DMS153 treated with DMSO at 0.1 percent for 48 hours (cell line): Measurements from ENCODE around the gene ZBTB21.
A peak's percentile ranks its signal among the peaks of the same experiment; 100 is the strongest.

Experiments
- DNase-seq: peaks from one replicate; lab custom pipeline; 2025; ENCODE audit not compliant: unreplicated experiment; lab: John Stamatoyannopoulos, UW

ZBTB21 gene

DNA sequence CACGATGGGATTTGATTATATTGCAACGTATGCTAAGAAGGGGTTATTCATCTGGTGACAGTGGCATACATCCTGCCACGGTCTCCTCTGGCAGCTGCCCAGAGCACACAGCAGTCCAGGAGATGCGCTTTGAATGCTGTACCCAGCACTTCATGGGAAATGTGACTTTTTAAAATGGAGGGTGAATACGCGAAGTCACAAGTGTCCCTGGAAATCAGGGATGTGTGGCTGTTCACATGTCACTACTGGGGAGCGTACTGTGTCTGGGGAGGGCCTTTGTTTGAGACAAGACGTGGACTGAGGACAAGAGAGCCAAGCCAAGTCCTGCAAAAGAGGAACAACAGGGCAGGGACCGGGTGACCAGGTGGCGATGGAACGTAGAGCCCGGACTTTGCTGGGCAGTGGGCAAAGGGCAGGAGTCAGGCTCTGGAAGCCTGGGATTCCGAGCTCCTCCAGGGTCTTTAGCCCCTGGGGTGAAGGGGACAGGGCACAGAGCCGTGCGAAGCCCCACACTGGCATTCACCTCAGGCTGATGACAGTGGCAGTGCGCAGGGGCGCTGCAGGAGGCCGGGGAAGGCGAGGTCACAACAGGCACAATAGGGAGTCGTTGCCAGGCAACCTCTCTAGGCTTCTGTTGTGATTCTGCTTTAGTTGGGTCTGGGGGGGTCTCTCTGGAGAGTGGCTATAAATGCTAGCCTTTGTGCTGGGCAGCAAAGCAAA lies 11.4 kb upstream of the ZBTB21 start:
- DNase-seq, result peak; percentile 52

DNA sequence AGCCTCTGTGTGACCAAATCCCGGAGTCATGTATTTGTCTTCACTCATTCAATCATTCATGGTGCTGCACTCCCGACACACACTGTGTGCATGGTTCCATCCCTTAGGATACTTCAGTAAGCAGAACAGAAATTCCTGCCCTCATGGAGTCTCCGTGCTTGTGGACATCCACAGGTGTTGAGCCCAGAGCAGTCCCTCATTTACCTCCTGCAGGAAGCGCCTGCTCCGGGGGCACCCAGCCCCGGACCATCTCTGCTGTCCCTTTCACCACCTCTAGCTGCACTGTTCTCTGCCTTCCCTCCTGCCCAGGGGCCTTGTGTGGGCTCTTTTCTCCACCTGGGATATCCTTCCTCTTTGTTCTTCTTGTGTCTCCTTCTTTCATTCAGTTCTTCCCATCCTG lies 9.5 kb upstream of the ZBTB21 start:
- DNase-seq, result no peak

DNA sequence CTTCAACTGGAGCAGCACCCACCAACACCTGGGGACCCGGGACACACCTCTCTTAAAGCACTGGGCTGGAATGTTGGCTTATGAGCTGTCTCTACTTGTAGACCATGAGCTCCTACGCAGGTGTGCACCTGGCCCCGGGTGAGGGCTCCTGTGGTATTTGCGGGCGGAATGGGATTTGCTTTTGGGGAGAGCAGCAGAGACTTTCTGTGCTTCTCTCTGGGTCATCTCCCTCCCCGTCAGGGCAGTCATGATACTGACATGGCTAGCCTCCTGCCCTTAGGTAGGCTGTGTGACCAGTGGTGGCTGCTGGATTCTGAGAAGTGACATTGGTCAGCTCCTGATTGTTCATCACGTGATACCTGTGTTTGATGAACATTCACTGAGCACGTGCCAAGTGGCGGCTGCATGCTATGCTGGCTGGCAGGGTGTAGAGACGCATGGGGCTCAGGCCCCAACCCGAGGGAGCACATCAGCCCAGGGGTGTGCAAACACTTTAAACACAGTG lies 9.0 kb upstream of the ZBTB21 start:
- no peak for DNase-seq

DNA sequence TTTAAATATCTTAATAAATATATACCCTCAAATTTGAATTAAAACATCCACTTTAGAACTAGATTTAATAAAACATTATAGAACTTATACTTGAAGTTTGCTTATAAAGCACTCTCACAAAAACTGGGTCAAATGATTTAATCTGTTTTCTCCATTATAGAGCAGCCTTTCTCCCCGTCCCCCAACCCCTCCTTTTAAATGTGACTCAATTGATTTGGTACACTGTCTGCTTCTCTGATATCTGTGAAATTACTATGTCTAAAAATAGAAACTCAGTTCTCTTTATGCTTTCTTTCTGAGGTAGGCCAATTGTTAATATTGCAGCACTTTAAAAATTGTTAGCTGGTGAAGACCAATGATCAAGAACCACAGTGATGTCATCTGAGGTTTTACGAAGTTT lies 6.9 kb upstream of the ZBTB21 start:
- no peak for DNase-seq

DNA sequence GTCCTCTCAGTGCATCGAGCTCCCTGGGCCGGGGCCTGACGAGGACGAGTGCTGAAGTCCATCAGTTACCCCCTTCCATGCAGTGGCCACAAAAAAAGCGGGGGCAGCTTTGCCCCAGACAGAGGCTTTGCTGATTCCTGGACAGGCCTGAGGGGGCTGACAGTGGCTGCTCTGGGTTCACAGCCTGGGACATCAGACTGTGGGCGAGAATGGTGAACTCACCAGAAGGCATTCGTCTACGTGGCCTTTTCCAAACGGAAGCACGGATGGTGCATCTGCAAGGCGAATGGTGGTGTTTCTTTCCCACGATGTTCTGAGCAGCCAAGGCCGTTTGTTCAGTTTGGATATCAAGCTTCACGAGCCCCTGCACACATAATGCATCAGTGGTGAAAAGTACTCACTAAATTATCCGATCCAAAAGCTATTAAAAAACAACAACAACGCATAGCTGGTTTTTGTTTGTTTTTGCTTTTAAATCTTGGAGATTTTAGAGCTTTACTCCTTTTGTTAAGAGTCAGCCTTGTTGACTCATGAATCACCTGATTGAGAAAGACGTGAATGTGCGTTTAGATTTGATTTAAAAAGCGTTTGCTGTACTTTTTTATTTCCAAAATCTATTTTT lies 6.3 kb upstream of the ZBTB21 start:
- no peak for DNase-seq

DNA sequence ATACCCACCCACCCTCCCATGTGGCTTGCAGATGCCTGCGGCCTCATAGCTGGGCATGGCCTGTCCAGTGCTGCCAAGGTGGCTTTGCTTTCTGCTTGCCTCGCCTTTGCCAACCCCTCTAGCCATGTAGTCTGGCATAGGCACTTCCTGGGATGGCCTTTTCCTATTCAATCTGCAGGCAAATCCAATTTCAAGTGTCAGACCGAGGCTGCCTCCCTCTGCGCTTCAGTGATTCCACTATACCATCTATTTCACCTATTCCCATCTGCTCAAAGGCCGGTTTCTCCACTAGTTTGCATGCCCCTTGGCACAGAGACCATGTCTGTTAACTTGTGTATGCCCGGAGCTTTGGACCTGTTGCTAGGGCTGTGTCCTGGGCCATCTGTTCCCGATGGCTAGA lies 3.8 kb upstream of the ZBTB21 start:
- DNase-seq, result no peak

DNA sequence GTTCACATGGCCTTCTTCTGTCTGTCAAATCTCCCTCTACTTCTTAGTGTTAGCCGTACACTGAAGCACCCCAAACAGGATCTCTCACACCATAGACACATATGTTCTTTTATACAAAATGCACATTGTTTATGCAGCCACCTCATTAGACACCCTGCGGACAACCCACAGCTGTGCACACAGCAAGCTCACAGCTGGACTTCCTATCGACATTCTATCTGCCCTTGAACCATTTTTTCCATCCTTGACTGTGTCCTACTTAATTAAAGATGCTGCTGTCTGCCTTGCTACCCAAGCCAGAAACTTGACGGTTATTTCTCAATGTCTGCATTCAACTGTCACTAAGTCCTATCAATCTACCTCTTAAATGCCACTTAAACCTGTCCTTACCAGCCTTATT lies 3.2 kb upstream of the ZBTB21 start:
- DNase-seq, result no peak

DNA sequence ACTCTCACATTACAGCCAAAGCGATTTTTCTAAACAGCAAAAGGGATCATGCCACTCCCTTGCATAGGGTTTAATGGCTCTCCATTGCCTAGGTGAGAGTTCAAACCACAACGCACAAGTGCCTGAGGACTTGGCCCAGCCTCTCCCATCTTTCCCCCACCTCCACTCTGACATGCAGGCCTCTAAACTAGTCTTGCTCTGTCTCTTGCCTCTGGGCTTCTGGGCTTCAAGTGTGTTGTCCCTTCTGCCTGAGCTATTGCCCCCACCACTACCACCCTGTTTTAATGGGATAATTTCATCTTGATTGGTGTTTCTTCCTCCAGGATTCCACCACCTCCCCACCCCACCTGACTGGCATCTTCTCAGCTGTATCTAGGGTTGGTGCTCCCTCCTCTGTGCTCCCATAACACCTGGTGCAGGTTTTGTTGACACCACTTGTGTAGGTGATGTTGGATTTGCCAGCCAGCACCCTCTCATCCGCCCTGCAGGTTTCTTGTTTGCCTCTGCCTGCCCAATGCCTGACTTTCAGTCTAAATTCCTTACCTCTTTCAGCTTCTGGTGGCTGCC lies 2.7 kb upstream of the ZBTB21 start:
- DNase-seq, result no peak

DNA sequence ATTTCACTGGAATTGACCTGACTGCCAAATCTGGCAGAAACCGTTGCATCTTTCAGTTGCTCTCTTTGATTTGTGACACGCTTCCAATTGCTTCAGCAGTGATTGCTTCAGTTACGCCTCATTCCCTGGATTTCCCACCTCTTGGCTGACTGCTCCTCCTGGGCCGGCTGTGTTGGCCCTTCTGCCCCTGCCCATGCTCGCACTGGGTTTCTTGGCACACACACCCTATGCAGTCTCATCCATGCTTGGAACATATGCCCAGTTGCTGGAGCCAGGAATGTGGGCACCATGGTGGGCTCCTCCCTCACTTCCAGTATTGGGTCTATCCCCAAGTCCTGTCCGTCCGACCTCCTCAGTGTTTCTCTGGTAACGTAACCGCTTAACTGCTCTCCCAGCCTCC lies 2.2 kb upstream of the ZBTB21 start:
- DNase-seq, result no peak

DNA sequence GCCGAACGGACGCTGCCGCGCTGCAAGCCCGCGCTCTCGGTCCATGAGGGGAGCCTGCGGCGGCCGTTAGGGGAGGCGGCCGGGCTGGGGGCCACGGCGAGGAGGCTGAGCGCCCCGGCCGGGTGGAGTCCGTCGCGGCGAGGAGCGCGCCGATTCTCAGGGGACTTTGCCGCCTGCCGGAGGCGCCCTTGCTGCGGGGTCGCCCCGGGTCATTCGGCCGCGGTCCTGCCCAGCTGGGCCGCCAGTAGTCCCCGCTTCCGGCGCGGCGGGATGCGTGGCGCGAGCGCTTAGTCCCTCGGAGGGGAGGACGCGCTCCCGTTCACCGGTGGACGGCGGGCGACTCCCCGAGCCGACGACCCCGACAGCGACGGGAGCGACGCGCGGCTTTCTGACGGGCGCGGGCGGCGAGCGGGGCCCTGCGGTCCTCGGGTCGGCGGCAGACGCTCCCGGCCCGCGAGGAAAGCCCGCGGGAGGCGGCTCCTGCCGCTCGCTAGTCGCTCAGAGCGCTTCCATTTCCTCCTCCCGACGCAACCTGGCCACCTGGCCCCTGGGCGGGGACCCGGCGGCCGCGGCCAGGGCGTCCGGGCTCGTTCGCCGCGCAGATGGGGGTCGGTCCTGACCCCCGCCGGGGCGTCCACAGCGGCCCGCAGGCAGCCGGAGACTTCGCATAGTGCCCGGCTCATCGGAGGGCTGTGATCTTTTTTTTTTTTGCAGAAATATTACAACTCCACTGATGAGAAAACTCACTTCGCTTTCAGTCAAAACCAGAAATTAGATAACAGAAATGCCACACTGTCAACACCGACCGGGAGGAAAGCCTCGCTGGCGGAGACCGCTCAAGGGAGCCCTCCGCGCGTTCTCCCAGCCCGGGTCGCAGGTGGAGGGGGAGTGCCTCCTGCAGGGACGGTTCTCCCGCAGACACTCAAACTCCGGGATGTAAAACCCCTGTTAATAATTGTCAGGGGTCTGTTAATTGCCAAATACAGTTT lies 641 bp upstream of the ZBTB21 start:
- no peak for DNase-seq

DNA sequence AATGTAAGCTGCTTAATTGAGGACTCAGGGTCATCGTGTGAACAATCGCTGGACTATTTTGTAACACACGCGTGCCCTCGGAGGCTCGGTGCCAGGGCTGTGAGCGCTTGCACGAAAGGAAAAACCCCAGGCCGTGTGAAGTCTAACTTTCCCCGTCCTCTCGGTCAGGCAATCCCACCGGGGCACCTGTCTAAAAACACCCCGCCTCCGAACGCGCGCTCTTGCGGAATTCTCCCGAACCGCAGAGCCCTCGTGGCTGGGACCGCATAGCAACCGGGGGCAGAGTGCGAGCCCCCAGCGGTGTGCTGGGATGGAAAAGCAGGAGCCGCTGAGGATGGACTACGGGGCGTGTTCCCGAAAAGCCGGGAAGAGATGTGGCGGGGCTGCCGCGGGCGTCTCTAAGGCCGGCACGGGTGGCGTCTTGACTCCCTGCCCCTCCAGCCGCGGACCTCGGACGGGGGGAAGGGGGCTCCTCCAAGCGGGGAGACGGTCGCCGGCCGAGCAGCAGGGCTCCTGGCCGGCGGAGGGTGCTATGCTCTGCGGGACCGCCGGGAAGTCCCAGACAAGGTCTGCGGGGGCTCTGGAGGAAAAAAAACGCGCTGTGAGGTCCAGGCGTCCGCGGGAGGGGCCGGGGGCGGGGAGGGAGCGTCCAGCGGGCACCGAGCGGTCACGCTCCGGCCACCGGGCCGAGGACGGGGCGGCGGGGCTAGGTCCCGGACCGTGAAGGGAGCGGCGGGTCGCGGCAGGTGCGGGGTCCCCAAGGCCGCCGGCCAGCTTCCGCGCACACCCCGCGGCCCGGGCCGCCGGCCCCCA lies 936 bp downstream of the ZBTB21 start:
- DNase-seq, result peak; percentile 43

DNA sequence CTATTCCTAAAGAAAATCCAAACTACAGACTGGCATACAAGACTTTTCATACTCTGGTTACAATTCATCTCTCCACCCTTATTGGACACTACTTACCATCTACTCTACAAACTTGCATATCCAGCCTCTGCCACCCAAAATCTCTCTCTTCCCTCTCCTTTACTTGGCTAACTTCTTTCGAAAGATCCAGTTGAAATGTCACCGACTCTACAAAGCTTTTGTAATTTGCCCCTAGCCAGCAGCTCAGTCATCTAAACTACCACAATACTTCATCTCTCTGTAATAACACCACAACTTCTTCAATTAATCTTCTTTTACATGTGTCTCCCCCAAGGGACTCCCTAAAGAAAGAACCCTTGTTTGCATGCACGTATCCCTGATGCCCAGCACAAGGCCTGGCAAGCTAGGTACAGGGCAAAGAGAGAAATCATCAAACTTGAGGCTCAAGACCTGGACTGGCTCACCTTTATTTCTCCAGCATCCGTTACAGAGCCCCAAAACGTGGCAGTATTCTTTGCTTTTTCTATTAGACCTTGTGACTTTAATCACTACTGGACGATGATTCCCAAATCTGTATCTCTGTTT lies 2.7 kb downstream of the ZBTB21 start:
- DNase-seq, result no peak

DNA sequence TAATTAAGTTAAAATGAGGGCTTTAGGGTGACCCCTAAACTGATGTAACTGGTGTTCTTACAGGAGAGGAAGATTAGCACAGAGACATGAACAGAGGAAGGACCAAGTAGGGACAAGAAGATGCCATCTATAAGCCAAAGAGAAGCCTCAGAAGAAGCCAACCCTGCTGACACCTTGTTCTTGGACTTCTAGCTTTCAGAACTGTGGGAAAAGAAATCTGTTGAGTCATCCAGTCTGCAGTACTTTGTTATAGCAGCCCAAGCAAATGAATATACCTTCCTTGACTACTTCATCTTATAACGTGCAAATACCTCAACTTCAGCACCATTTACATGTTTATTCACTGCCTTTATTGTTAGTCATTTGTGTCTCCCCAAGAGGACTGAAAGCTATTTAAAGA lies 3.4 kb downstream of the ZBTB21 start:
- no peak for DNase-seq

DNA sequence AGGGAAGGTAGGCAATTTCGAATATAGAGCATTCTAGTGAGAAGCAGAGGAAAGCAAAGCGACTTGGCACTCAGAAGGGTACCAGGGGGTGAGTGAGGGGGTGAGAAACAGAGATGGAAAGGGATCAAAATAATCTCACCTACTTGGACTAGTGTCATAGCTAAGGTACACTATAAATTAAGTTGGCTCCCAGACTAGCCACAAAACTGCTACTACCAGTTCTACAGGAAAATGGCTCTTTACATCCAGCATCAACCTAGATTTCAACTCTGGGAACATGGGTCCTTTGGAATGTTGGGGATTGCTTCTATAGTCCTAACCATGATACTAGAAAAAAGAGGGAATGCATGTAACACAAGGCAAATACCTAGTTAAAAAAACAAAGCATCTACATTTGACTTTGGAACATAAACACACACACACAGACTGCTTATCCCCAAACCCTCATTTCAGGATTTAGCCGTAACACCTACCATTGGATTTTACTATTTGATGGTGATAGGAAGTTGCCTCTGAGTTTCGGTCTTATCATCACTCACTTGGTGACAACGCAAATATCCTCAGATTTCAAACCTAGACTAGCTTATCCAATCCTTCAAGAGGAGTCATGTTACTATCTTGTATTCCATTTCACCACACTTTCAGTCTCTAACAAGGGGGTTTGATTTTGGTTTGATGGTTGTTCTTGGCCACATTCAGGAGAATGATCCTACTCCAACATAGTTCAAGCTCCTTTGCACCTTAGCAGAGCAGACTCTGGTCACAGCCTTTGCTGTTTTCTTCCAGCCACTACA lies 5.6 kb downstream of the ZBTB21 start:
- no peak for DNase-seq

DNA sequence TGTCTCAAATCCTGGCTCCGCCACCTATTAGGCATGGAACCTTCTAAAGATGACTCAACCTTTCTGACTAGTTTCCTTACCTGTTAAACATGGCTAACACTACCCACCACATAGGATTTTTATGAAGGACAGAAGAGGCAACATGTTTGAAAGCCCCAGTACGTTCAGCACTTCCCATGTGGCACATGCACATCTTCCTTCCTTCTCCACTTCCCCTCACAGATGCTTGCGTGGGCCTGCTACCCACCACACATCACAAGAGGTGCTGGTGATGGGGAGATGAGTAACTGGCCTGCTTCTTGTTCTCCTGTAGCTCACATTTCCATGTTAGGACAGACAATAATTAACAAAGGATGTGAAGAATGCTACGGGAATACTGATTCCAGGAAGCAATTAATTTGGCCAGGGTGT lies 7.1 kb downstream of the ZBTB21 start:
- no peak for DNase-seq

DNA sequence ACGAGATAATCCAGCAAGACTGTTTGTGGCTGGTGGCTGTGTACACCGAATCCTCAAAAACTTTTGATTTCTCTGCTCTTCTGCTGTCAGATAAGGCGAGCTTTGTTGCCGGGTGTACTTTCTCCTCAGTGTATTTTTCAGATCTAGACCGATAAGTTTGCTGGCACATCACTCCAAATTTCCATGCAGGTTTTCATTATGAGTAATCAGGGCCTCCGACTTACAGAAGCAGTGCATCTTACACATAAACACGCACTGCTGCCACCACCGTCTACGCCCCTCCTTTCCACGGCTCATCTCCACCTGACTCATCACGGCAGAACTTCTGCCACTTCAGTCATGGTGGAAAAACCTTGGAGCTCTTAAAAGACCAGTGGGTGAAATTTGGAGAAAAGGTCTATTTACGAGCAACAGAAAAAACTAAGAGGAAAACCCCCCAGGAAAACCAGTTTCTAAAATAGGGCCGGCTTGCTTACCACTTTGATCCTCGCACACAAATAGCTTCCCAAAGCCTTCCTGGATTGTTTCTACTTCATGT lies 7.7 kb downstream of the ZBTB21 start:
- no peak for DNase-seq

DNA sequence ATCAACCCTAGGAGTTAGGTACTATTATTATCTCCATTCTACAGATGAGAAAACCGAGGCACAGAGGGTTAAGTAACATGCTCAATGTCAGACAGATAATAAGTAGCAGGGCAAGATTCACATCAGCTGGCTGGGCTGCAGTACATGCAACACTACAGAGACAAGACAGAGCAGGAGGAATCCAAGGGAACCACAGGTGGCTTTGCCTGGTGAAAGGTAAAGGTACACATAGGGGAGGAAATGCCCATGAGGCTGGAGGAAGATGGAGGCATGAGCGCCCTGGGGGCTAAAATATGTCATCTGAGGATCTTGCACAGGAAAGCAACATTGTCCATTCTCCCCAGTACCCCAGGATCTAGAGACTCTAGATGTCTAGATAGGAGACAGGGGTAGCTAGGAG lies 8.4 kb downstream of the ZBTB21 start:
- DNase-seq, result no peak

DNA sequence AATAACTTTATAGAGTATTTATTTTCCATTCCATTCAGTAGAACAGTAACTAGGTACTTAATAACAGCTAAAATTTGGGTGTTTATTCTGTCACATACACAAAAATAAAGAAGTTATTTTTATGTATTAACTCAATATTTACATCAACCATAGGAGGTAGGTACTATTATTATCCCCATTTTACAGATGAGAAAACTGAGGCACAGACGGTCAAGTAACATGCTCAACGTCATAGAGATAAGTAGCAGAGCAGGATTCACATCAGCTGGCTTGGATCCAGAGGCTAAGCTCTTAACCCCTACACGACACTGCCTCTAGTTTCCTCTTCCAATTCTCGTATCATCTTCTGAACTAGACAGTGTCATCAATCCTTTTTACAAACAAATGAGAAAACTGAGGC lies 9.3 kb downstream of the ZBTB21 start:
- DNase-seq, result no peak

DNA sequence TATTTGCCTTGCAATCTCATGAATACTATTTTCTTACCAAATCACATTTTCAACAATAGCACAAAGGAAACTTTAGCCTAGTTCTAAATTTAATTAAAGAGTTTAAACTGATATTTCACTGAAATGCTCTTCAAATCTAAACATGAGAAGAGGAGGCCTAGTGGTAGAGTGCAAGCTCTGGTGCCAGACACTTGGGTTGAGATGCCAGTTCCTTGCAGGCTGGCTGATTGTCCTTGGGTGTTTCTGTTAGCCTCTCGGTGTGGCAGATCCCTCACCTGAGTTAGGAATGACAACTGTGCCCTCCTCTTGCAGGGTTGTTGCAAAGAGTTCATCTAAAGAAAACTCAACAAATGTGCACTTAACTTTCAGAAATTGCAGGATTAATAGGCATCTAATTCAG lies 12.5 kb downstream of the ZBTB21 start:
- DNase-seq, result no peak
